Peyer's patch (tissue), 4 donors: Measurements from ENCODE around the gene TNFRSF14. TPM values are rescaled to one million over a fixed set of nuclear protein-coding genes. Genes with fewer than 3 reads are reported as not detected.

Source experiments
- DNase-seq, 3 donors: peaks; one replicate each; pipeline ENCODE4 v3.0.0-alpha.2; 2017 to 2019
- H3K27ac ChIP-seq, 4 donors: fragments of 200-600 bp; sonication (generic); one replicate each; pipeline ENCODE4 v1.5.1; 2016 to 2019
- H3K27me3 ChIP-seq, 2 donors: fragments of 200-600 bp; sonication (generic); one replicate each; pipeline ENCODE4 v1.5.1; 2019
- H3K36me3 ChIP-seq, 3 donors: fragments of 200-600 bp; sonication (generic); one replicate each; pipeline ENCODE4 v1.5.1; 2016 to 2019
- H3K4me1 ChIP-seq, 4 donors: fragments of 200-600 bp; sonication (generic); one replicate each; pipeline ENCODE4 v1.5.1; 2016 to 2019
- H3K4me3 ChIP-seq, 4 donors: fragments of 200-600 bp; sonication (generic); 1 replicate in 3 of 4; 2 replicates in 1 of 4; pipeline ENCODE4 v1.5.1; 2016 to 2019; ENCODE audit warnings: mild to moderate bottlenecking in 1 of 4
- H3K9me3 ChIP-seq, 4 donors: fragments of 200-600 bp; sonication (generic); one replicate each; pipeline ENCODE4 v1.5.1; 2016 to 2019; ENCODE audit warnings: mild to moderate bottlenecking in 1 of 4
- POLR2A ChIP-seq, 2 donors: fragments of 450-650 bp; IDR thresholded peaks; one replicate each; pipeline ENCODE4 v1.5.1; 2017; ENCODE audit warnings: antibody characterized with exemption in 2 of 2, mild to moderate bottlenecking in 2 of 2, moderate library complexity in 2 of 2
- total RNA-seq, 4 donors: library from RNA; depleted of rRNA; stranded (reverse); fragments of >200 nt; gene quantifications; one replicate each; pipeline ENCODE4 v1.1.0, GENCODE V29; 2016
- TF ChIP-seq, protein P1 (sequence below), 6 experiments: fragments of 450-650 bp in 4 of 6; fragments of 200-600 bp in 2 of 6; sonication (generic) in 1 of 6; IDR thresholded peaks; one replicate each; pipeline ENCODE4 v1.5.1; 2017 to 2019; ENCODE audit warnings: antibody characterized with exemption in 6 of 6, mild to moderate bottlenecking in 3 of 6, moderate library complexity in 1 of 6

TNFRSF14 gene
- total RNA-seq, 4 donors from 2014 or later: 231 to 532 (median 316) TPM

DNA sequence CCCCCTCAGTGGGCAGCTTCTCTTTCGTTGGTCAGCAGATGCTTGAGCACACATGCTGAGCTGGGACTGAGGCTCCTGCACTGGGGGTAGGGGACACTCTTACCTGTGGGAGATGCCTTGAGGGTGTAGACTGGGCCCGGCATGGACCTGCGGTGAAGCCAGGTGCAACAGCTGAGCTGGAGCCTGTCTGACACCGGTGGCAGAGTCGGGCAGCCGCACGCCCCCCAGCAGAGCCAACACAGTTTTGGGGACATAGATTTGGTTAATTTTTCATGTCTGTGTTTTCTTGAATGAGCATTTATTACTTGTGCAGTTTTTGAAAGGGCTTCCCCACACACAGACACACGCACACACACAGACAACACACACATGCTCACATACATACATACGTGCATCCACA is 20.2 kb upstream of the TNFRSF14 start:
- H3K27me3 ChIP-seq: peaks cover 0 to 17% of the 10 kb centered on the region in 2 donors
- no peak overlapping the region for H3K4me3 ChIP-seq
- TF ChIP-seq, protein P1, sequence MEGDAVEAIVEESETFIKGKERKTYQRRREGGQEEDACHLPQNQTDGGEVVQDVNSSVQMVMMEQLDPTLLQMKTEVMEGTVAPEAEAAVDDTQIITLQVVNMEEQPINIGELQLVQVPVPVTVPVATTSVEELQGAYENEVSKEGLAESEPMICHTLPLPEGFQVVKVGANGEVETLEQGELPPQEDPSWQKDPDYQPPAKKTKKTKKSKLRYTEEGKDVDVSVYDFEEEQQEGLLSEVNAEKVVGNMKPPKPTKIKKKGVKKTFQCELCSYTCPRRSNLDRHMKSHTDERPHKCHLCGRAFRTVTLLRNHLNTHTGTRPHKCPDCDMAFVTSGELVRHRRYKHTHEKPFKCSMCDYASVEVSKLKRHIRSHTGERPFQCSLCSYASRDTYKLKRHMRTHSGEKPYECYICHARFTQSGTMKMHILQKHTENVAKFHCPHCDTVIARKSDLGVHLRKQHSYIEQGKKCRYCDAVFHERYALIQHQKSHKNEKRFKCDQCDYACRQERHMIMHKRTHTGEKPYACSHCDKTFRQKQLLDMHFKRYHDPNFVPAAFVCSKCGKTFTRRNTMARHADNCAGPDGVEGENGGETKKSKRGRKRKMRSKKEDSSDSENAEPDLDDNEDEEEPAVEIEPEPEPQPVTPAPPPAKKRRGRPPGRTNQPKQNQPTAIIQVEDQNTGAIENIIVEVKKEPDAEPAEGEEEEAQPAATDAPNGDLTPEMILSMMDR (IDR thresholded peaks at IDR 0.05): no peak
- TF ChIP-seq POLR2A (IDR thresholded peaks at IDR 0.05): no peak
- H3K4me1 ChIP-seq: peaks cover 0 to 23% (median 7%) of the 10 kb centered on the region in 4 donors
- H3K27ac ChIP-seq: no peak overlapping the region
- H3K36me3 ChIP-seq: no peaks in the 10 kb centered on the region
- H3K9me3 ChIP-seq: no peaks in the 10 kb centered on the region
- DNase-seq: no peak

DNA sequence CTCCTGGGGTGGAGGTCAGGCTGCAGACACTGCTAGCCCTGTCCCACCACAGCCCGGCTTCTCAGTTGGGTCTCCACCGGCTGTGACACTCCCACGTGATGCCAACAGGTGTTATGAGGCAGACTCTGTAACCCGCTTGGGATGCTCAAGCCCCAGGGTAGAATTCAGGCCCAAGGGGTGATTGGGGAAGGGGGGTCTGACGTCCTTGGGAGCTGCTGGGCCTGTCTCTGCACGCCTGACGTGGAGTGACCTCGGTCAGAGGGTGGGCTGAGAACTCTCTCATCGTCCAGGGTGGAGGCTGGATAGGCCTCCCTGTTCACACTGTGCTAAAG is 18.4 kb upstream of the TNFRSF14 start:
- Histone ChIP-seq H3K27me3 (peaks cover 0 to 7% of the 10 kb centered on the region in 2 donors), H3K27ac (no peak overlapping the region), H3K9me3 (no peaks in the 10 kb centered on the region), H3K36me3 (no peaks in the 10 kb centered on the region), H3K4me3 (no peak overlapping the region), H3K4me1 (peaks cover 0 to 36% (median 8%) of the 10 kb centered on the region in 4 donors)
- DNase-seq: no peak
- TF ChIP-seq POLR2A (IDR thresholded peaks at IDR 0.05): no peak
- TF ChIP-seq, protein P1 (IDR thresholded peaks at IDR 0.05): no peak

DNA sequence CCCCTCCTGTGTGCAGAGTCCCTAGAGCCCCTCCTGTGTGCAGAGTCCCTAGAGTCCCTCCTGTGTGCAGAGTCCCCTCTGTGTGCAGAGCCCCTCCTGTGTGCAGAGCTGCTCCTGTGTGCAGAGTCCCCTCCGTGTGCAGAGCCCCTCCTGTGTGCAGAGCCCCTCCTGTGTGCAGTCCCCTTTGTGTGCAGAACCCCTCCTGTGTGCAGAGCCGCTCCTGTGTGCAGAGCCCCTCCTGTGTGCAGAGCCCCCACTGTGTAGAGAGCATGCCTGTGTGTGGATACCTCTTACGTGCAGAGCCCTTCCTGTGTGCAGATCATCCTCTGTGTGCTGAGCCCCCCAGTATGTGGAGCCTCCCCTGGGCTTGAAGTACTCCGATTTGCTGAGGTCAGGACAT is 17.8 kb upstream of the TNFRSF14 start:
- no peaks in the 10 kb centered on the region for H3K9me3 ChIP-seq
- no peak overlapping the region for H3K4me3 ChIP-seq
- DNase-seq: no peak
- no peak overlapping the region for H3K27ac ChIP-seq
- TF ChIP-seq POLR2A (IDR thresholded peaks at IDR 0.05): no peak
- TF ChIP-seq, protein P1 (IDR thresholded peaks at IDR 0.05): no peak
- no peaks in the 10 kb centered on the region for H3K36me3 ChIP-seq
- H3K4me1 ChIP-seq: peaks cover 0 to 38% (median 8%) of the 10 kb centered on the region in 4 donors
- peaks cover 0 to 7% of the 10 kb centered on the region in 2 donors for H3K27me3 ChIP-seq

DNA sequence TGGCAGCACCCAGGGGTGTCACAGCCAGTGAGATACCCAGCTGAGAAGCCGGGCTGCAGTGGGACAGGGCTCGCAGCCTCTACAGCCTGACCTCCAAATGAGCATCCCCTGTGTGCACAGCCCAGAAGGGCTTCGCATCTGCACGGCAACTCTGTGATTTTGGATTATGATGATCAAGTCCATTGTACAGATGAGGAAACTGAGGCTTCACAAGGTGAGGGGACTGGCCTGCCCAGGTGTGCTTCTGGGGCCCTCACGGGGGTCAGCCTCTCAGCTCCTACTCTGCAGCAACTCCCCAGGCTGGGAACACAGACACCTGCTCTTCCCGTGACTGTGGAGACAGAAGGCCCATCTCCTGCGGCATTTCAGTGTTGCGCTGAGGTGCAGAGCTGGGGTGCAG is 17.3 kb upstream of the TNFRSF14 start:
- H3K36me3 ChIP-seq: no peaks in the 10 kb centered on the region
- peaks cover 0 to 7% of the 10 kb centered on the region in 2 donors for H3K27me3 ChIP-seq
- H3K9me3 ChIP-seq: no peaks in the 10 kb centered on the region
- no peak for DNase-seq
- TF ChIP-seq, protein P1 (IDR thresholded peaks at IDR 0.05): no peak
- TF ChIP-seq POLR2A (IDR thresholded peaks at IDR 0.05): no peak
- H3K27ac ChIP-seq: no peak overlapping the region
- no peak overlapping the region for H3K4me3 ChIP-seq
- H3K4me1 ChIP-seq: peaks cover 0 to 43% (median 8%) of the 10 kb centered on the region in 4 donors

DNA sequence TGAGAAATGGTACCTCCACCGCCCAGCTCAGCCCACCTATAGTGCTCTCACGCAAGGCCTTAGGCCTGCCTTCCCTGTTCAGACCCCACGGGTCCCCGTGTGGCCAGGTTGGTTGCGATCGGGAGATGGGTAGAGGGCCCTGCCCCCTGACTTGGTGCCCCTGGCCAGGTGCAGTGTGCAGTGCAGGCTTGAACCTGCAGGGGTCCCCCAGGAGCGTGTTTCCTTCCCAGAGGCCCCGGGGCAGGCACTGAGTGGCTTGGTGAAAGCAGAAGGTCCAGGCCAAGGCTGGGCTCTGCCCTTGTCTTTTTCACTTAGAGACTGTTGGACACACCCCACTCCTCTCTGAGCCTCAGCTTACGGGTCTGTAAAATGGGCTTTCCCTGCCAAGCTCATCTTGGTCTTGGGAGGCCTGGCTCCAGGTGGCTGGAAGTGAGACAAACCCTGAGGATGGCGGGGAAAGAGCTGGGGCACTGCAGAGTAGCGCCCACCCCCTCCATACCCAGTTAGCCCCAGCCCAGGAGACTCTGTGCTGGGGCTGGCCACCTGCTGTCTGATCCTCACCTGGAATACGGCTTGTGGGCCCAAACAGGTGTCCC is 16.8 kb upstream of the TNFRSF14 start:
- Histone ChIP-seq H3K27me3 (peaks cover 0 to 7% of the 10 kb centered on the region in 2 donors), H3K4me1 (peaks cover 0 to 48% (median 8%) of the 10 kb centered on the region in 4 donors), H3K36me3 (no peaks in the 10 kb centered on the region), H3K27ac (no peak overlapping the region), H3K9me3 (no peaks in the 10 kb centered on the region), H3K4me3 (no peak overlapping the region)
- TF ChIP-seq POLR2A (IDR thresholded peaks at IDR 0.05): no peak
- TF ChIP-seq, protein P1 (IDR thresholded peaks at IDR 0.05): peak in 4 of 6 experiments; percentile 10 to 36 (median 30)
- DNase-seq: no peak
